ENCODE results near the gene B3GALNT2.
"Not testable (repeated sequence)": the region's sequence is repeated elsewhere in the genome, so short reads cannot be mapped to it uniquely, and the experiment has no call there.

B3GALNT2 gene

GRCh38 chr1:235504122-235504493 is at the start of gene B3GALNT2:
Gene B3GALNT2, minus strand, starts transcription at chr1:235504452. Its CDS starts 200 bp downstream, at chr1:235504252.
- TF ChIP-seq CTCF (IDR thresholded peaks at IDR 0.05) (no peak), ZFX (IDR thresholded peaks at IDR 0.05; ENCODE audit: borderline replicate concordance) (no peak)
- H3K27ac ChIP-seq: peak within 1 kb of the TSS; percentile 100

DNA sequence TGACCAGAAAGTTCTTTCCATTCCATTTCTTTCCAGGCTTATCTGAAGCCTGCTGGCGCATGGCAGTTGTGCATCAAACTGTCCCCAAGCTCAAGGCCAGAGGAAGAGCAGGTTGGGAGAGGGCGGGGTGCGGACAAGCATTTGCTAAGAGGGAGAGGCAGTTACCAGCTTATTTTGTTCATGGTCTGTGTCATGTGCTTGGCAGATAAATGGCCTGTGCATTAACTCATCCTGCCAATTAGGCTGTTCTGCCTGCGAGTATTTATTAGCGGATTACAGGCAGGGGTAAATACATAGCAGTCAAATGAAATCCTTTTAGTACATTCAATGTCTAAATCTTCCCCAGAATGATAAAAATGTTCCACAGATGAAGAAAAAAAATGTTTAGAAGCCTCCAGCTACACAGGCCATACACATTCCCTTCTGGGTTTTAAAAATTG is 48.9 kb upstream of the B3GALNT2 start:
- no peak for TF ChIP-seq CTCF (IDR thresholded peaks at IDR 0.05)
- no peak for TF ChIP-seq ZFX (IDR thresholded peaks at IDR 0.05; ENCODE audit: borderline replicate concordance)
- H3K27ac ChIP-seq: no peak overlapping the region

- TF ChIP-seq CTCF (IDR thresholded peaks at IDR 0.05): no peak
- TF ChIP-seq ZFX (IDR thresholded peaks at IDR 0.05; ENCODE audit: borderline replicate concordance): no peak
- no peak overlapping the region for H3K27ac ChIP-seq
These were observed 48.0 kb upstream of the B3GALNT2 start for GRCh38 chr1:235552146-235552716.

DNA sequence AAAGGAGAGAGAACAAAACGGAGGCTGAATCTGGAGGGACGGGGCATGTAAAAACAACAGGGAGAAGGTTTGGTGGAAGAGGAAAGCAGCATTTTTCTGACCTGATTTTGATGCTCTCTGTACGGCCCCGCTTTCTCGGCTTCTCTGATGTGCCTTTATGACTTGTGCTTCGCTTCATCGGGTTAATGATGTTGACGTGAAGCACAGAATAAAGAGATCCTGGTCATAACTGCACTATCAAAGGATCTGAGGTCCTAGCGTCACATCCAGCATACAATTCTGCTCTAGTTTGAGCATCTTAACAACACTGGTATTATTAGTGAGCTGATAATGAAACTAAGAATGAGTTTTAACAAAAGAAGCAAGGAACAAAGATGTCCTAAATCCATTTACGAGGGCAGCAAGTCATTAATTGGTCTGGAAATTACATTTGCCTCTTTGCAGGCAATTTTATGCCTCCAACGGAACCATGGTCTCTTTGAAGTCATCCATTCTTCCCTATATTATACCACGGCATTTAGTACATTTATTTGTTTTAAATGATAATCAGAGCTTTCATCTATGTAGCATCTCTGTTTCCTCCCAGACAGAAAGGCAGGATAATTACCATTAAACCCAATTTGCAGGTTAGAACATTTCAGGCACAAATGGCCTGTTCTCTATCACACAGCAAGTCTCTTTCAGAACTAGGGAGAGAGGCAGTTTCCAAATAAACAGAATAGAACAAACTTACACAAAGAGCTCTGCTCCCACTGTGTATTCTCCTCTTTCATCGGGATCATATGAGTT is 45.3 kb upstream of the B3GALNT2 start:
- no peak overlapping the region for H3K27ac ChIP-seq
- no peak for TF ChIP-seq ZFX (IDR thresholded peaks at IDR 0.05; ENCODE audit: borderline replicate concordance)
- no peak for TF ChIP-seq CTCF (IDR thresholded peaks at IDR 0.05)

DNA sequence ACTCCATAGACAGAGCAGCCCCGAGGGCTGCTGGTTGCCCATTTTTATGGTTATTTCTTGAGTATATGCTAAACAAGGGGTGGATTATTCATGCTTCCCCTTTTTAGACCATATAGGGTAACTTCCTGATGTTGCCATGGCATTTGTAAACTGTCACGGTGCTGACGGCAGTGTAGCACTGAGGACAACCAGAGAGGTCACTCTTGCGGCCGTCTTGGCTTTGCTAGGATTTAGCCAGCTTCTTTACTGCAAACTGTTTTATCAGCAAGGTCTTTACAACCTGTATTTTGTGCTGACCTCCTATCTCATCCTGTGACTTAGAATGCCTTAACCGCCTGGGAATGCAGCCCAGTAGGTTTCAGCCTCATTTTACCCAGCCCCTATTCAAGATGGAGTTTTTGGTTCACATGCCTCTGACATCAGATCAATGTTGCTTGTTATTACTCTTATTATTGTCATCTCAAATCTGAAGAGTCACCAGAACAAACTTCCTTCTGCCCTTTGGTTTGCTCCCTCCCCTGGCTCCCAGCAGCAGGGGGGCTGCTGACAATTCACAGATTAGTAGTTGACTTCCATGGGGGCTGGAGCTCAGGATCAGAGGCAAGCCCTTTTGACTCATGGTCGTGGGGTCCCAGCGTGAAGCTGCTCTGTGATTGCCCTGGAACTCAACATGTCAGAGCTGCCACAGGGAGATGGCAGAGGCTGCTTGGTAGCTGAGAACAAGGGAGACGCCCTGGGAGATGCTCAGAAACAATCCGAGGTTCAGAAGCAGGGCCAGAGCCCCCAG is 42.3 kb upstream of the B3GALNT2 start:
- not testable (repeated sequence) for H3K27ac ChIP-seq

- no peak overlapping the region for H3K27ac ChIP-seq
- no peak for TF ChIP-seq CTCF (IDR thresholded peaks at IDR 0.05)
- no peak for TF ChIP-seq ZFX (IDR thresholded peaks at IDR 0.05; ENCODE audit: borderline replicate concordance)
These were observed 41.2 kb upstream of the B3GALNT2 start for GRCh38 chr1:235545292-235545930.

DNA sequence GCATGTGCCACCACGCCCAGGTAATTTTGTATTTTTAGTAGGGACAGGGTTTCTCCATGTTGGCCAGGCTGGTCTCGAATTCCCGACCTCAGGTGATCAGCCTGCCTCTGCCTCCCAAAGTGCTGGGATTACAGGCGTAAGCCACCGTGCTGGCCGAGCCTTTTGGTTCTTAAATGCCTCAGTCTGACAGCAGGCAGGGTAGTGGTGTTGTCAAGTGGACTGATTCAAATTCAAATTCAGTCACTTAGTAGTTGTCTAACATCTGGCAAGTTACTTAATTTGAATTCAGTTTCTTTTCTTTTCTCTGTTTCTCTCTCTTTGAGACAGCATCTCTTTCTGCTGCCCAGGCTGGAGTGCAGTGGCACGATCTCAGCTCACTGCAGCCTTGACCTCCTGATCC is 38.6 kb upstream of the B3GALNT2 start:
- H3K27ac ChIP-seq: not testable (repeated sequence)
